ENCODE data around the gene CALR3.

Gene CALR3

GRCh38 chr19:16458391-16459341 lies 37.3 kb downstream of the CALR3 start:
- FAIRE-seq (no peak), DNase-seq (ENCODE audit: insufficient read length, low spot score) (no peak)
- TF ChIP-seq, protein P1, sequence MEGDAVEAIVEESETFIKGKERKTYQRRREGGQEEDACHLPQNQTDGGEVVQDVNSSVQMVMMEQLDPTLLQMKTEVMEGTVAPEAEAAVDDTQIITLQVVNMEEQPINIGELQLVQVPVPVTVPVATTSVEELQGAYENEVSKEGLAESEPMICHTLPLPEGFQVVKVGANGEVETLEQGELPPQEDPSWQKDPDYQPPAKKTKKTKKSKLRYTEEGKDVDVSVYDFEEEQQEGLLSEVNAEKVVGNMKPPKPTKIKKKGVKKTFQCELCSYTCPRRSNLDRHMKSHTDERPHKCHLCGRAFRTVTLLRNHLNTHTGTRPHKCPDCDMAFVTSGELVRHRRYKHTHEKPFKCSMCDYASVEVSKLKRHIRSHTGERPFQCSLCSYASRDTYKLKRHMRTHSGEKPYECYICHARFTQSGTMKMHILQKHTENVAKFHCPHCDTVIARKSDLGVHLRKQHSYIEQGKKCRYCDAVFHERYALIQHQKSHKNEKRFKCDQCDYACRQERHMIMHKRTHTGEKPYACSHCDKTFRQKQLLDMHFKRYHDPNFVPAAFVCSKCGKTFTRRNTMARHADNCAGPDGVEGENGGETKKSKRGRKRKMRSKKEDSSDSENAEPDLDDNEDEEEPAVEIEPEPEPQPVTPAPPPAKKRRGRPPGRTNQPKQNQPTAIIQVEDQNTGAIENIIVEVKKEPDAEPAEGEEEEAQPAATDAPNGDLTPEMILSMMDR (IDR thresholded peaks at IDR 0.05; ENCODE audit: insufficient read depth, missing control alignments), result no peak

- FAIRE-seq (no peak), DNase-seq (ENCODE audit: insufficient read length, low spot score) (no peak)
- TF ChIP-seq, protein P1 (IDR thresholded peaks at IDR 0.05; ENCODE audit: insufficient read depth, missing control alignments), result no peak
These were observed 38.0 kb downstream of the CALR3 start for GRCh38 chr19:16457954-16458331.

GRCh38 chr19:16457195-16457953 lies 38.6 kb downstream of the CALR3 start:
- no peak for DNase-seq (ENCODE audit: insufficient read length, low spot score)
- TF ChIP-seq, protein P1 (IDR thresholded peaks at IDR 0.05; ENCODE audit: insufficient read depth, missing control alignments), result no peak
- FAIRE-seq, result no peak

DNA sequence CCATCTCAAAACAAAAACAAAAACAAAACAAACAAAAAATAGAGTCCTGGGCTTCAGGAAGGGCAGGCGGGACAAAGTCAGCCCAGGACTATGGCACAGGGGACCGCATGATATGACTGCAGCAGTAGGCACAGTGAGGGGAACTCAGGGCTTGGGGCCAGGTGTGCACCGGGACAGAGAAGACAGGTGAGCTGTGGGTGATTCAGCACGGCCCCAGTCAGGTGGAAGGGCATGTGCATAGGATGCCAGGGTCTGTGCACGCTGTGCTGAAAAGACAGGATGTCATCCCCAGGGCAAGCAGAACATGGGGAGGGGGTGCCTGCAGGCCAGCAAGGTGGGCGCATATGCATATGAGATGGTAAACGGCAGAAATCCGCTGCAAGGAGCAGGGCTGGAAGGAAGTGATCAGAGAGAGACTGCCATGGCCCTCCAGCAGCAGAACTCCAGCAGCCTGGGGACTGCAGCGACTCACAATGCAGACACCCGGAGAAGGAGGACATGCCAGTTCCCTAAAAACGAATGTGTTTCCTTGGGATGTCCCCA lies 39.2 kb downstream of the CALR3 start:
- DNase-seq (ENCODE audit: insufficient read length, low spot score), result no peak
- TF ChIP-seq, protein P1 (IDR thresholded peaks at IDR 0.05; ENCODE audit: insufficient read depth, missing control alignments), result no peak
- no peak for FAIRE-seq

DNA sequence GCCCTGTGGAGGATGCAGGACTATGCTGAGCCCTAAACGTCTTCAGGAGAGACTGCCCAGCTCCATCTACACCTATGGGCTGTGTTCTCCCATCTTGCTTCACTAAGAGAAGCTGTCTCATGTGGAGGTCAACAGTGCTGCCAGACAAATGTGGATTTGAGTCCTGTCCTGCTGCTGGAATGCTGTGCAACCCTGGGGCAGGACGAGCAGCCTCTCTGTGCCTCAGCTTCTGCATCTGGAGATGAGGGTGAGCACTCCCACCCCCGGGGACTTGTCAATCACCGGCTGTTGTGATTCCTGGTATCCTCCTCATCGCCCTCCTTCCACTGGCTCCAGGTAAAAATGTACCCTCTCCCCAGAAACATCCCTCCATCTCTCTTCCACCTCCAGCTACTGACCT lies 40.5 kb downstream of the CALR3 start:
- no peak for DNase-seq (ENCODE audit: insufficient read length, low spot score)
- no peak for FAIRE-seq
- TF ChIP-seq, protein P1 (IDR thresholded peaks at IDR 0.05; ENCODE audit: insufficient read depth, missing control alignments), result no peak

DNA sequence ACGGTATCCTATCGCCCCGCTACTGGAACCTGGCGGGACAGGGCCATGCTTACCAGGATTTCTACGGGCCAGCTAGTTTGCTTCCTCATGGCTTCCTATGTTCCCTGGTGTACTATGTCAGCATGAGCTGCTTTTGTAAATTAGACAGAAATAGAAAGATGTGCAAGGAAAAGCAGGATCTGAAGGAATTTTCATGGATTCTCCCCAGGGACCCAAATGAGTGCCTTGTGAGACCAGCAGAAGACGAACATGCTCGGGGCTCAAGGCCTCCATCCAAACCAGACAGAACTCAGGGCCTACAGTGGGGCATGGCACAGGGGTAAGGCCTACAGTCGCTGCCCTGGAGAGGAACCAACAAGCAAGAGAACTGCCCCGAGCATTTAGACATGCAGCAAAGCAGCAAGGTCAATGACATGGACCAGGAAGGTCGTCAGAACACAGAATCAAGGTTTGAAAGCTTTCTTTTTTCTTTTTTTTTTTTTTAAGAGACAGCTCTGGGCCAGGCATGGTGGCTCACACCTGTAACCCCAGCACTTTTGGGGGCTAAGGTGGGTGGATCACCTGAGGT lies 41.5 kb downstream of the CALR3 start:
- DNase-seq (ENCODE audit: insufficient read length, low spot score), result no peak
- FAIRE-seq, result no peak
- TF ChIP-seq, protein P1 (IDR thresholded peaks at IDR 0.05; ENCODE audit: insufficient read depth, missing control alignments), result no peak
